IMR-90 (cell line): ENCODE data around the gene CACNA2D1. TPM values are rescaled to one million over a fixed set of nuclear protein-coding genes. Genes with fewer than 3 reads are reported as not detected.

ENCODE experiments used
- ATAC-seq: fragments of 200-7000 bp; cut with Tn5 transposase; 2 replicates; pipeline ENCODE4 v1.9.1; 2020; ENCODE audit warnings: low read depth, mild to moderate bottlenecking, moderate library complexity
- BruUV-seq: library from RNA; stranded (reverse); fragments of 400-500 nt; replicated peaks from 2 replicates; lab custom pipeline; 2021; lab: Mats Ljungman, UMichigan
- CTCF ChIA-PET: fragments of 300-600 bp; formaldehyde crosslinking; extraction: SDS; loops from one replicate; lab custom pipeline; 2021; ENCODE audit warnings: antibody characterized with exemption; lab: Yijun Ruan, JAX
- POLR2A ChIA-PET: fragments of 300-600 bp; sonication (Branson Sonifier 250); formaldehyde crosslinking; loops from one replicate; lab custom pipeline; 2022; ENCODE audit warnings: antibody characterized with exemption; ENCODE audit not compliant: unreplicated experiment; lab: Charles Lee
- DNase-seq: peaks from one replicate; pipeline ENCODE4 v3.0.0; 2013
- H2AFZ ChIP-seq: replicated peaks from 2 replicates; pipeline ENCODE3; 2013; ENCODE audit warnings: low read length, mild to moderate bottlenecking; ENCODE audit not compliant: poor library complexity
- H2AK5ac ChIP-seq: 2 replicates; pipeline ENCODE4 v1.6.1; 2013; ENCODE audit warnings: low read depth, low read length, inconsistent platforms
- H2AK9ac ChIP-seq: replicated peaks from 2 replicates; pipeline ENCODE3; 2013; ENCODE audit warnings: mild to moderate bottlenecking, low read depth, low read length, moderate library complexity; ENCODE audit not compliant: poor library complexity
- H2BK120ac ChIP-seq: 2 replicates; pipeline ENCODE4 v1.6.1; 2013; ENCODE audit warnings: low read depth, low read length, inconsistent platforms
- H2BK15ac ChIP-seq: 3 replicates; pipeline ENCODE4 v1.6.1; 2013; ENCODE audit warnings: low read depth, low read length, inconsistent platforms
- H2BK20ac ChIP-seq: 2 replicates; pipeline ENCODE4 v1.6.1; 2013; ENCODE audit warnings: low read depth, mild to moderate bottlenecking, inconsistent platforms, low read length, moderate library complexity
- H2BK5ac ChIP-seq: 2 replicates; pipeline ENCODE4 v1.6.1; 2013; ENCODE audit warnings: mild to moderate bottlenecking, low read depth, low read length, inconsistent platforms; ENCODE audit not compliant: poor library complexity, severe bottlenecking
- H3K14ac ChIP-seq: replicated peaks from 2 replicates; pipeline ENCODE4 v1.6.1; 2013; ENCODE audit warnings: low read depth, low read length, inconsistent platforms
- H3K18ac ChIP-seq: 2 replicates; pipeline ENCODE4 v1.6.1; 2013; ENCODE audit warnings: low read depth, low read length, control low read depth
- H3K23ac ChIP-seq: 2 replicates; pipeline ENCODE4 v1.6.1; 2013; ENCODE audit warnings: low read depth, low read length, inconsistent platforms
- H3K27ac ChIP-seq: 2 replicates; pipeline ENCODE4 v1.5.1; 2013; ENCODE audit warnings: mild to moderate bottlenecking, control low read depth, low read length; ENCODE audit not compliant: insufficient read depth
- H3K27me3 ChIP-seq: 2 replicates; pipeline ENCODE4 v1.6.1; 2013; ENCODE audit warnings: low read length; ENCODE audit not compliant: control insufficient read depth, insufficient read depth
- H3K36me3 ChIP-seq: 2 replicates; pipeline ENCODE4 v1.6.1; 2013; ENCODE audit warnings: low read length, mixed read lengths; ENCODE audit not compliant: control insufficient read depth, insufficient read depth
- H3K4ac ChIP-seq: 2 replicates; pipeline ENCODE4 v1.6.1; 2013; ENCODE audit warnings: low read depth, low read length, inconsistent platforms
- H3K4me1 ChIP-seq: 2 replicates; pipeline ENCODE4 v1.6.1; 2013; ENCODE audit warnings: low read length, mixed read lengths; ENCODE audit not compliant: control insufficient read depth, insufficient read depth
- H3K4me2 ChIP-seq: 2 replicates; pipeline ENCODE4 v1.6.1; 2013; ENCODE audit warnings: low read depth, mild to moderate bottlenecking, control low read depth, low read length, moderate library complexity
- H3K4me3 ChIP-seq: 2 replicates; pipeline ENCODE4 v1.5.1; 2013; ENCODE audit warnings: low read depth, mild to moderate bottlenecking, control low read depth, low read length, moderate library complexity; ENCODE audit not compliant: insufficient read depth
- H3K56ac ChIP-seq: 2 replicates; pipeline ENCODE4 v1.6.1; 2013; ENCODE audit warnings: low read length, inconsistent platforms; ENCODE audit not compliant: insufficient read depth; ENCODE audit errors: extremely low read depth
- H3K79me1 ChIP-seq, 2 experiments: 2 replicates each; pipeline ENCODE4 v1.6.1; 2013; ENCODE audit warnings: low read length in 2 of 2, inconsistent platforms in 1 of 2, low read depth in 1 of 2
- H3K9ac ChIP-seq: 2 replicates; pipeline ENCODE4 v1.6.1; 2013; ENCODE audit warnings: low read depth, low read length, control low read depth
- H3K9me1 ChIP-seq: 2 replicates; pipeline ENCODE4 v1.6.1; 2013; ENCODE audit warnings: low read length, inconsistent platforms; ENCODE audit not compliant: insufficient read depth
- H3K9me3 ChIP-seq: 2 replicates; pipeline ENCODE4 v1.6.1; 2013; ENCODE audit warnings: low read length; ENCODE audit not compliant: control insufficient read depth, insufficient read depth
- H4K20me1 ChIP-seq: 2 replicates; pipeline ENCODE4 v1.6.1; 2013; ENCODE audit warnings: low read length, inconsistent platforms; ENCODE audit not compliant: insufficient read depth
- H4K5ac ChIP-seq: 2 replicates; pipeline ENCODE4 v1.6.1; 2013; ENCODE audit warnings: mild to moderate bottlenecking, low read depth, low read length, control low read depth
- H4K8ac ChIP-seq, 2 experiments: 2 replicates each; pipeline ENCODE4 v1.6.1; 2013; ENCODE audit warnings: low read depth in 2 of 2, low read length in 2 of 2, control low read depth in 1 of 2, inconsistent platforms in 1 of 2
- H4K91ac ChIP-seq: 2 replicates; pipeline ENCODE4 v1.6.1; 2013; ENCODE audit warnings: low read depth, low read length, inconsistent platforms; ENCODE audit not compliant: insufficient read depth
- MXI1 ChIP-seq: IDR thresholded peaks from 2 replicates; pipeline ENCODE4 v1.6.1; 2012; ENCODE audit warnings: low read depth, mild to moderate bottlenecking, low read length, moderate library complexity, borderline replicate concordance
- POLR2A ChIP-seq: IDR thresholded peaks from 2 replicates; pipeline ENCODE4 v1.6.1; 2012; ENCODE audit warnings: mild to moderate bottlenecking, low read depth, low read length
- RCOR1 ChIP-seq: IDR thresholded peaks from 2 replicates; pipeline ENCODE4 v1.6.1; 2012; ENCODE audit warnings: mild to moderate bottlenecking, low read length, improper control_type of control experiment; ENCODE audit not compliant: insufficient replicate concordance
- WGBS, 2 experiments: methylation state at CpG; one replicate each; pipeline versions ENCODE4 v1.1.5 to v1.1.7; 2013; ENCODE audit warnings: missing lambda C conversion rate in 2 of 2; ENCODE audit not compliant: insufficient read length in 1 of 2; ENCODE audit errors: extremely low coverage in 2 of 2; 5-methylcytosine and 5-hydroxymethylcytosine counted together
- dilution Hi-C: fragments of 300-500 bp; cut with HindIII; formaldehyde crosslinking; loops from one replicate; pipeline ENCODE4 v1.14.3; 2018; ENCODE audit warnings: low sequenced_read_pairs; ENCODE audit not compliant: unreplicated experiment
- in situ Hi-C: fragments of 300-500 bp; cut with MboI; formaldehyde crosslinking; loops from 3 replicates; pipeline ENCODE4 v1.14.3; 2019; ENCODE audit warnings: low sequenced_read_pairs, inconsistent platforms, mixed read lengths
- intact Hi-C: fragments of 100-400 bp; cut with micrococcal nuclease; formaldehyde crosslinking; loops from 2 replicates; pipeline ENCODE4 v1.10.0; 2022
- polyA plus RNA-seq, 3 experiments: library from polyadenylated mRNA; depleted of rRNA; stranded (reverse); fragments of >200 nt; gene quantifications; 2 replicates each; pipeline ENCODE4 v1.2.3, GENCODE V29; 2012; ENCODE audit warnings: low replicate concordance in 1 of 3
- total RNA-seq: library from RNA; depleted of rRNA; stranded (reverse); fragments of >200 nt; gene quantifications from 2 replicates; pipeline ENCODE4 v1.2.3, GENCODE V29; 2012
- TF ChIP-seq, protein P1 (sequence below): fragments of 150-350 bp; IDR thresholded peaks from 2 replicates; pipeline ENCODE4 v1.6.1; 2016; ENCODE audit warnings: low read depth, mild to moderate bottlenecking, low read length, moderate library complexity, borderline replicate concordance
- TF ChIP-seq, protein P2 (sequence below): conservative IDR thresholded peaks from 2 replicates; pipeline ENCODE4 v1.5.1; 2012; ENCODE audit warnings: mild to moderate bottlenecking, low read depth, low read length, improper control_type of control experiment

The CACNA2D1 gene
- total and polyA plus RNA-seq, 2 of the 4 experiments (the other 2 are of a cell fraction) = 5.8 to 21.9 TPM

DNA sequence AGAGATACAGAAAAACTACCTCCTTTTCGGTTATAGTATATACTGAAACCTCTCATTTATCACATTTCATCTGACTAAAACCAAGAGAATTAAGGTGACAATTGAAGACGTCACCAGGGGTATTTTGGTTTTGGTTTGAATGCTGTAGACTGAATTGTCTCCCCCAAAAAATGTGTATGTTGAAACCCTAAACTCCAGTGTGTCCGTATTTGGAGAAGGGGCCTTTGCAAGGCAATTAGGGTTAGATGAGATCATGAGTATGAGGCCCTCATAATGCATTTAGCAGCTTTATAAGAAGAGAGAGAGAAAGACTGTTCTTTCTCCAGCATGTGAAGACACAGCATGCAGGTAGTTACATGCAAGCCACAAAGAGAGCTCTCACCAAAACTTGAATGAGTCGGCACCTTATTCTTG is 59.5 kb downstream of the CACNA2D1 start:
- no peak overlapping the region for H3K18ac ChIP-seq
- H3K4me3 ChIP-seq = no peak overlapping the region
- H4K91ac ChIP-seq = no peak overlapping the region
- H2BK5ac ChIP-seq = no peak overlapping the region
- ATAC-seq = no peak
- H3K4me2 ChIP-seq = no peak overlapping the region
- H3K9me3 ChIP-seq = no peaks in the 10 kb centered on the region
- no peak overlapping the region for H2BK120ac ChIP-seq
- no peak overlapping the region for H3K23ac ChIP-seq
- WGBS, 2 experiments = no CpG with 5 or more reads among the region's 4 CpGs
- H2BK15ac ChIP-seq = no peak overlapping the region
- in situ Hi-C loops = no loop called here
- no peak for DNase-seq
- H2AK9ac ChIP-seq = no peak overlapping the region
- H3K4ac ChIP-seq = no peak overlapping the region
- no peak overlapping the region for H3K9ac ChIP-seq
- POLR2A ChIA-PET = no interaction called here
- H3K4me1 ChIP-seq = peaks cover 3% of the 10 kb centered on the region; the same call in 1 of the 2 replicates
- CTCF ChIA-PET = no interaction called here
- H2BK20ac ChIP-seq = no peak overlapping the region
- dilution Hi-C loops = no loop called here
- no peaks in the 10 kb centered on the region for H4K20me1 ChIP-seq
- H3K27me3 ChIP-seq = no peaks in the 10 kb centered on the region
- no TSS peak for BruUV-seq
- H4K8ac ChIP-seq = no peak overlapping the region
- H2AFZ ChIP-seq = no peak overlapping the region
- no peaks in the 10 kb centered on the region for H3K9me1 ChIP-seq
- H3K79me1 ChIP-seq = peaks cover 6 to 10% of the 10 kb centered on the region in 2 experiments; a peak in 2 of 4 replicates
- H2AK5ac ChIP-seq = no peak overlapping the region
- no peak overlapping the region for H3K56ac ChIP-seq
- H3K27ac ChIP-seq = no peak overlapping the region
- intact Hi-C loops = no loop called here
- no peak for TF ChIP-seq POLR2A
- TF ChIP-seq MXI1 = no peak
- TF ChIP-seq, protein P1, sequence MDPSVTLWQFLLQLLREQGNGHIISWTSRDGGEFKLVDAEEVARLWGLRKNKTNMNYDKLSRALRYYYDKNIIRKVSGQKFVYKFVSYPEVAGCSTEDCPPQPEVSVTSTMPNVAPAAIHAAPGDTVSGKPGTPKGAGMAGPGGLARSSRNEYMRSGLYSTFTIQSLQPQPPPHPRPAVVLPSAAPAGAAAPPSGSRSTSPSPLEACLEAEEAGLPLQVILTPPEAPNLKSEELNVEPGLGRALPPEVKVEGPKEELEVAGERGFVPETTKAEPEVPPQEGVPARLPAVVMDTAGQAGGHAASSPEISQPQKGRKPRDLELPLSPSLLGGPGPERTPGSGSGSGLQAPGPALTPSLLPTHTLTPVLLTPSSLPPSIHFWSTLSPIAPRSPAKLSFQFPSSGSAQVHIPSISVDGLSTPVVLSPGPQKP = no peak
- TF ChIP-seq, protein P2, sequence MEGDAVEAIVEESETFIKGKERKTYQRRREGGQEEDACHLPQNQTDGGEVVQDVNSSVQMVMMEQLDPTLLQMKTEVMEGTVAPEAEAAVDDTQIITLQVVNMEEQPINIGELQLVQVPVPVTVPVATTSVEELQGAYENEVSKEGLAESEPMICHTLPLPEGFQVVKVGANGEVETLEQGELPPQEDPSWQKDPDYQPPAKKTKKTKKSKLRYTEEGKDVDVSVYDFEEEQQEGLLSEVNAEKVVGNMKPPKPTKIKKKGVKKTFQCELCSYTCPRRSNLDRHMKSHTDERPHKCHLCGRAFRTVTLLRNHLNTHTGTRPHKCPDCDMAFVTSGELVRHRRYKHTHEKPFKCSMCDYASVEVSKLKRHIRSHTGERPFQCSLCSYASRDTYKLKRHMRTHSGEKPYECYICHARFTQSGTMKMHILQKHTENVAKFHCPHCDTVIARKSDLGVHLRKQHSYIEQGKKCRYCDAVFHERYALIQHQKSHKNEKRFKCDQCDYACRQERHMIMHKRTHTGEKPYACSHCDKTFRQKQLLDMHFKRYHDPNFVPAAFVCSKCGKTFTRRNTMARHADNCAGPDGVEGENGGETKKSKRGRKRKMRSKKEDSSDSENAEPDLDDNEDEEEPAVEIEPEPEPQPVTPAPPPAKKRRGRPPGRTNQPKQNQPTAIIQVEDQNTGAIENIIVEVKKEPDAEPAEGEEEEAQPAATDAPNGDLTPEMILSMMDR = no peak
- TF ChIP-seq RCOR1 = no peak
- no peak overlapping the region for H3K14ac ChIP-seq
- no peaks in the 10 kb centered on the region for H3K36me3 ChIP-seq
- H4K5ac ChIP-seq = no peak overlapping the region
